NCI-H1694 (cell line): ENCODE results near the gene HECTD2.
A peak's percentile ranks its signal among the peaks of the same experiment; 100 is the strongest.
"Not testable (repeated sequence)": the region's sequence is repeated elsewhere in the genome, so short reads cannot be mapped to it uniquely, and the experiment has no call there.

Experiments used
- DNase-seq: peaks from one replicate; lab custom pipeline; 2025; lab: John Stamatoyannopoulos, UW

The HECTD2 gene

DNA sequence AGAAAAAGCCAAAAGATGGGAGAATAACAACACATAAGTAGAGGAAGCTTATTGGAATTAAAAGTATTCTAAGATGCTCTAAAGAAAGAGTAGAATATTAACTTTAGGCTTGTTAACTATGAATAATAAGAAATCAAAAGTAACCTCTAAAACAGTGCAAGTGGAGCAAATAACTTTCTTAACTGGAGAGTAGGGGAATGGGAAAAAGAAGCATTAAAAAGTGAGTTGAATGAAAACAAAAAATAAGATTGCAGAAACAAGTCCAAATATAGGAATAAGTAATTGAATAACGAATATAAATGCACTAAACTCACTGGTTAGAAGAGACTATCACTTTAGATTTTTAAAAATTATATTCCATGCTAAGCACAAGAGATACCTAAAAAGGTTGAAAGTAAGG, 63.9 kb downstream of the HECTD2 start:
- no peak for DNase-seq

DNA sequence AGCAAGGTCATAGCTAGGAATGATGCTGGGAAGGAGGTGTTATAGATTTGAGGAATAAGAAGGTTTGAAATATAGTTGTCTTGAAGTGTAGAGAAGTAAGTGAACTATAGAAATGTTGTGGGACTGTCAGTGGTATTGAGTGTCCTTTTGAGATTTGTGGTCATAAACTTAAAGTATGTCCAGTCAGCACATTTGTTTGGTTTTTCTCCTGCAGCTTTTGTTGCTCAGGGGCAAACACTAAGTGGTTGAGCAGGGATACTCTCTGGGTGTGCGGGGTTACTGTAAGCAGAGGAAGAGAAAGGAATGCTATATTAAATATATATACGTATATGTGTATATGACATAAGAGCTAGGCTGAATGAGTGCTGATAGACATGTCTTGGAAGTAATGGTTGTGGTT, 67.1 kb downstream of the HECTD2 start:
- DNase-seq, result no peak

DNA sequence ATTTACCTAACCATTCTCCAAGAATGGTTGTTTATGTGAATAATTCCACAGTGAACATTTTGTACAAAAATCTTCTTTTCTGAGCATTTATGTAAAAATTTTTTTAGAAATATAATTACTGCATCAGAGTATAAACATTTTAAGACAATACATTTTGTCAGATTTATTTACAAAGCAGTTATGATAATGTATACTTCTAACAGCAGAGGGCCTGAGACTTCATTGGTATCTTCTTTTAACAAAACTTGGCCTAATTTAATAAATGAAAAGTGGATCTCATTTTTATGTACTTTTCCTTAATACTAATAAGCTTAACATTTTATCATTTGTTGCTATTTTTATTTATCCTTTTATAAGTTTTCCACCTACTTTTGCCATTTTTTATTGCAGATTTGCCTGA, 69.4 kb downstream of the HECTD2 start:
- DNase-seq, result no peak

DNA sequence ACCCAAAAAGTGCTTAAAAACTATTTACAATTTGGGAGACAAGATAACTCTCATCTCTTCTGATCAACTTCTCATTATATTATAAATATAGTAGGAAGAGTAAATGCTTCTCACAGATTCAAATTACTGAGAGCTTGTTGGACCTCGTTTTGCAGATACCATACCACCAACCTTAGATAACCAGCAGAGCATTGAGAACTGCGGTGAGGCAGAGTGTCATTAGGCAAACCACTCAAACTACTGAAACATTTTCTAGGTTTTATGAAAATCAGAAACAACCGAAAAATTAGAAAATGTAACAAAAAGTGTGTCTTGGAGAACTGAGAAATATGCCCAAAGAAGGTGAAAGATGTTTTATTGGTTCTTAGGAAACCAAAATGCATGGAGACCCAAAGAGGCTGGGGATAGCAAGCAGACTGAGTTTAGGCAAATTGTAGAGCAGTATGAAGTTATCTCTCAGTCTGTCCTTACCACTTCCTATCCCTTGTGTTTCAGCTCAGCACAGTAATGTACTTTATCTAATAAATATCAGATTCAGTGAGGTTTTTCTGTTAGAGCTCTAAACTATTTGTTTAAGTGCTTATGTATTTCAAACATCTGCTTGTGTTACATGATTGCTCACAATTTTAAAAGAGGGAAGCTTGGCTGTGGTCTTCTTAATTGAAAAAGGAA, 77.9 kb downstream of the HECTD2 start:
- DNase-seq, result no peak

DNA sequence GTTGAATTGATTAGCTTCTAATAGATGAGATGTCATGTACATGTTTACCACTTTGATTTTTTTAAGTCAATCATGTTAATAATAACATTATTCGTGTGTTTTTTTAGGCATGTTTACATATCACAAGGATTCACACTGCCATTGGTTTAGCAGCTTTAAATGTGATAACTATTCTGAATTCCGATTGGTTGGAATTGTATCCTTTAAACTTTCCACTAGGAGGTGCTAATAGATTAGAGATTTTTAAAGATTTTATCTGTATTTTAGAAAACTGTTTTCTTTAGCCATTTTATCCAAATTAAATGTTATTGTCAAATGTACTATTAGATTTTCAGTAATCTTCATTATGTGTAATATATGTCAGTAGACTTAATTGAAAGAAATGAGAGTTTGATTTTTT, 83.2 kb downstream of the HECTD2 start:
- no peak for DNase-seq

DNA sequence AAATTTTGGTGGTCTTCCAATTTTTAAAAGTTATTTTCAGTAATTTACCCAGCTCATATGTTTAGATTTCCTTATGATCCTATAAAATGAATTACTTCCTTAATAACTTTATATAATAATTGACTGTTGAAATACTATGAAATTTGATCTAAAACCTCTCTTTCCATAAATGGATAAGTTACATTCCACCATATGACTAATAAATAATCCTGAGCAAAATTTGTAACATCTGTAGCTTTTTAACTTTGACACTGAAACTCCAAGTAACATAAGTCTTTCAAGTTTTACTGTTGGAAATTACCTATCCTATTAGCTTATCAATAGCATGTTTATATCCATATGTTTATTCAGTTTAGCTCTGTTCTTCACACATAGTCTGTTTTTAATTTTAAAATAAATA, 85.3 kb downstream of the HECTD2 start:
- DNase-seq, result no peak

DNA sequence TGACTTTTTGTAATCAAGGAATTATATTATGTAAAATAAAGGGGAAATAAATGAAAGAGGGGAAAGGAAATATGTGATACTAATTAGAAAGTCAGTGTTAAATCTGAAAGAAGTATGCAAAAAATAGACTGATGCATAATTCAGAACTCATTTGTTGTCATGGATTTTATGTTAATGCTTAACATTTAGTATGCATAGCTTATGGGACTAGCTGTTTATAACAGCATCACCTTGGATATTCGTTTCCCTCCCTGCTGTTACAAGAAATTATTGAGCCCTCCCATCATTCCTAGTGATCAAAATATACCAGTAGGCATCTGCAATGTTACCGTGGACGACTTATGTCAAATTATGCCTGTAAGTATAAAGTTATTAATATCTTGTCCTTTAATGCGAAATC, 85.9 kb downstream of the HECTD2 start:
- DNase-seq, result no peak

DNA sequence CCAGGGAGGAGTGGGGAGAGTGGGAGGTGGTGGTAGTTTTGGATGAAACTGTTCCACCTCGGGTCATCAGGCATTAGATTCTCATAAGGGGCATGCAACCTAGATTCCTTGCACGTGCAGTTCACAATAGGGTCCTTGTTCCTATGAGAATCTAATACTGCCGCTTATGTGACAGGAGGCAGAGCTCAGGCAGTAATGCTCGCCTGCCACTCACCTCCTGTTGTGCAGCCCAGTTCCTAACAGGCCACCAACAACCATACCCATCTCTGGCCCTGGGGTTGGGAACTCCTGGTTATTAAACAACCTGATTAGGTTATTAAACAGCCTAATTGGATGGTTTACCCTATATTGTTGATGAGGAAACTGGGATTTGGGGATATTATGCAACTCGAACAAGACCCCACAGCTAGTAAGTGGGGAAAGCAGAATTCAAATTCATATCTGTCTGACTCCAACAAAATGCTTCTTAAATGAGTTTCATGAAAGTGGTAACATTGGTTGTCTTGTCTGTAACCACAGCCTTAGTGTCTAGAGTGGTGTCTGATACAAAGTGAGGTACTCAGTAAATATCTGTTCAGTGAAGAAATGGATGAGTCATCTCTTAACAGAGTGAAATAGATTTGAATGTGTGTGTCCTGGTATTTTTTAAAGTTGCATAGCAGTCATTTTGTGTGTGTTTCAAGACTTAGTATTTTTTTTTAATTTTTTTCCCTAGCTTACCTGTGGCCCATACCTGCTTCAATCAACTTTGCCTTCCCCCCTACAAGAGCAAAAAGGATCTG, 101.6 kb downstream of the HECTD2 start:
- no peak for DNase-seq

DNA sequence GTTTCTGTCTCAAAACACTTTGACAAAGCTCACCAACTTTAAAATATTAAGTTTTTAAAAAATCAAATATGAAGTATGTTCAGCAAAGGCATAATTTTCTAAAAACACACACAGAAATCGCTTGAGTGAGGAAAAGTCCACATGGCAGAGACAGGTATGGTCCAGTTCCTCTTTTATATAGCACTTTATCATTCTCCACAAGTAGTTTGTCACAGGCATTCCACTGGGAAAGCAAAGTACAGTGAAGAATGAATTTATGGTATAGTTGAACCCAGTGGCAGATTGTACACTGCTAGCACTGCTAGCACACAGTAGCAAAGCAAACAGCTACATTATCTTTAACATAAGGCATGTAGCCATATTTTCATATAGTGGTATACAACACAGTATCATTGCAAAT, 102.3 kb downstream of the HECTD2 start:
- no peak for DNase-seq

DNA sequence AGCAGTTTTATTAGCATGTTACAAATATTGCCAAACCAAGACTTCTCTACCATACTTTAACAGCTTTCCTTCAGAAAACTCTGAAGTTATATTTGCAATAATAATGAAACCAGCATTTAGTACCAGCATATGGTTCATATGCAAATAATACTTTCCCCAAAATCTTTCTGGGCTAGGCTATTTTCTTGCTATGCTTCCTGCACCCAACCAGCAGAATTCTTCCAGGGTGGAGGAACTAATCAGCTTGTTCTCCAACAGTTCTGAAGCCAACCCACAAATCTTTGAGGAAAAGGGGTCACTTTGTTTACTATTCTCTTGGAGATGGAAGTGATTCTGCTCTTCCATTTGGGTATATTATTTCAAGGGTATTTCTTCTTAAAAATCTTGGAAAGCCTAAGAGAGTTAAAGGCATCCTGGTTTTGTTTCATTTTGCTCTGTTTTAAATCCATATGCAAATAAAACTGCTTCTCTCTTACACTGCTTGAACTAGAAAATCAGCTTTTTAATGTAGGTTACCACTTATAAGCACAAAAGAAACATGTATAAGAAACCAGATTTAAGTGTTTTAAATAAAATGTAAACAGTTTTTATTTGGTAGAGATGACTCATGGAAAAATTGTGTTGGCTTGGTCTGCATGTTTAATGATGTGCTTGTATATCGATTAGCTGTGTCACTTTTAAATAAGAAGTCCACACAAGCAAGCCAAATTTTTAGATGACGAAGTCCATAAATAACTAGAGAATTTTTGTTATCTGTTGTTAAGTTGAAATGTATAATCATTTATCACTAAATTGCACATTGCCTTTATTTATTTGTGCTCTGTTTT, 103.7 kb downstream of the HECTD2 start:
- no peak for DNase-seq

DNA sequence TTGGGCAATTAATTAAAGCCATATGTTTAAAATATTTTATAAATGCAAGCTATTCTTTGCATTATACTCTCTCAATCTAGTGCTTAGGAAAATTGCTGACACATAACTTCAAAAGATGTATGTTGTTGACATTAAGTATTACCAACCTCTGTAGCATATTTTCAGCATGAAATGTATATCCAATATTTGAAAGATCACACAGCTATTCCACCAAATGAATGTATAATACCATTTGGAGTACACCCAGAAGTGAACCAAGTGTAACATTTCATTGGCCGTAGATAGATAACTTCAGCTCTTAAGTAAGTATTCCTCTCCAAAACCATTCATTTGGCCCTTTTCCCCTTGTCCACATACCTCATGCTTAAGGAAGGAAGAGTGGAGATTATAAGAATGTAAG, 104.6 kb downstream of the HECTD2 start:
- no peak for DNase-seq

DNA sequence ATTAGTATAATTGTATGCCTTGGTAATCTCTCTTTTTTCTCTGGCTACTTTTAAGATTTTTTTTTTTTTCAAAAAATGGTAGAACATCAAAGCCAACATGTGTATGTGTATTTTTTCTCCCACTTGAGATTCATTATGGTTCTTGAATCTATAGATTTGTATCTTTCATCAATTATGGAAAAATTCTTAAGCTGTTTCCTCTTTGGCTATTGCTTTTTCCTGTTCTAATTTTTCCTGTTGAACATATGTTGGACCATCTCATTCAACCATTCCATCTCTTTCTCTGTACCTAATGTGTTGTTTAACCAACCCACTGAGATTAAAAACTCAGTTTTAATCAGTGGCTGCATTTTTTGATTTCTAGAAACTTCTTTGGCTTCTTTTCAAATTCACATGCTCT, 107.2 kb downstream of the HECTD2 start:
- no peak for DNase-seq

DNA sequence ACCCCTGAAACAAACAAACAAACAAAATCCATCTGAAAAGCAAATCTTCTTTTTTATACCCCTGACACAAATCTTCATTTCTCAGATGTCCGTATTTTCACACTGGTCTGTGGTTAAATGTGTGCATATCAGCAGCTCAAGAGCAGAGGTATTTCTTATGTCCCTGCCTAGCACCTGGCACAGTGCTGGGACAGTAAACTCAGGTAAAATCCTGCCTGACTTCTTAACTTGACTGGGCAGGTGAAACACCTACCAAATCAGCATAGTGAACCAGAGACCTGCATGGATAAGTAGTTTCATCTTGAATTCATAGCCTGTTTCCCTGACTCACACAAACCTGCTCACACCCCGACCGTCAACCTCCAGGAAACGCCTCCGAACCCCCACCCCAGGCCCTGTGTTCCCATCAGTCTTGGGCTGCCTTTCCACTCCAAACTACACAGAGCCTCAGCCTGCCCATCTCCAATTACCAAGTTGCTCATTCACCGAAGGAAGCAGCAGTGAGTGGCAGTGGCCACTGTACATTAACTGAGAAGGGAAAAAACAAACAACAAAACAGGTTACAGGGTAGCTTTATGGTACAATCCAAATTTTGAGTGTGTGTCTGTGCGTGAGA, 109.9 kb downstream of the HECTD2 start:
- no peak for DNase-seq

DNA sequence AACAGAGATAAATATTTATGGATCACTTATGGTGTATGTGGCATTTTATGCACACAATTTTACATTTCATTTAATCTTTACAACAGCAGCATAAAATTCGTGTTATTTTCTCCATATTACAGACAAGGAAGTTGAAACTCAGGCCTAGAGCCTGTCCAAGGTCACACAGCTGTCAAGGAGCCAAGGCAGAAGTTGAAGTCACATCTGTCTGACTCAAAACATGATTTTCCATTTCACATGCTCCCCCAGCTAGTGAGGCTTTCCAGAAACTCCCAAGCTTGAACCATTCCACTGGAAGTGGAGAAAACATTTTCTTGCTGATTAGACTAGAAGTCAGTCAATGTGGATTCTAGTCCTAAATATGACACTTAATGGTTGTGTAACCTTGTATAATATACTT, 110.5 kb downstream of the HECTD2 start:
- no peak for DNase-seq

DNA sequence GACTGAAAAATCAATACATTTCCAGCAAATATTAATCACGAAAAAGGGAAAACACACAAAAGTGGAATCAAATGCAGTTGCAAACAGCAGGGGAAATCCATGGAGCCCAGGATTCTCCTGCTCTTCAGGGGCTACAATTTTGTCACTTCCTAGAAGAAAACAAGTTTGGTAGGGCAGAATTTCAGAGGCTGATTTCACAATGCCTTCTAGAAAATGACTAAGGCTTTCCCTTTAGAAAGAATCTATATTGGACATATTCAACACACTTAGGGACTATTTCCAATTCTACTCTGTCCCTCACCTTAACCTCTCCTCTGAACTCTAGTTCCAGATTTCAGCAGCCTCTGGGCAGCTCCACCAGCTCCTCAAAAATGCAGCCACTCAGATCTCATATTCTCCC, 111.3 kb downstream of the HECTD2 start:
- no peak for DNase-seq

DNA sequence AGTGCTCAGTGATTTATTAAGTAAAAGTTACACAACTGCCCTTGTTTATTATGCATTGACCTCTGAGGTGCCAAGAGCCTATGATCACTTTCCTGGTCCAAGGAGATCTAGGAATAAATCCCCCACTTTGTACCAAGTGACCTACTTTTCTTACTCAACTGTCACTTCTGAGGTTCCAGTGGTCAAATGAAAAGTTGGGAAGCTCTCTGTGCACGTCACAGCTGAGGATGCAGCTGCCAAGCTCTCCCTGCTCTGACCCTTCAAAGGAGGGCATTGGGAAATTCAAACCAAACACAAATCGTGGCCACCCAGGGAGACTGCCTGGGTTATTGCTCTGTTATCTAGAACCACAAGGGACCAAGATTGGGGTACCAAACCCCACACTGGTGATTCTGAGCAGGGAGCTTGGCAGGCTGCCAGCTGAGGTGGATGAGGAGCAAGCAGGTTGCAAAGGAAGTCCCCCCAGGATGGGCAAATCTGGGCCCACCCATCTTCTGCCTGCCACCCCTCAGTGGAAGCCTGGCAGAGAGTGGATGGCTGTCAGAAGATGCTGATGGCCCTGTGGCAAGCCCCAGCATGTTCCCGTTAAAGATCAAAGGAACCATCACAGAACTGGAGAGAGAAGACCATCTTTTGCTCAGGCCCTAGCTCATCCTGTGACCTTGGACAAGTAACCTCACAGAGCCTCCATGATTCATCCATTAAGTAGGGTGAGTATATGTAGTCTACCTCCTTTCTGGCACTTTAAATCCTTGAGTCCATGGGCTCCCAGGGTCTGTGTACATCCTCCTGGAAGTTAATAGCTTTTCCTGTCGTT, 116.0 kb downstream of the HECTD2 start:
- DNase-seq, result no peak

DNA sequence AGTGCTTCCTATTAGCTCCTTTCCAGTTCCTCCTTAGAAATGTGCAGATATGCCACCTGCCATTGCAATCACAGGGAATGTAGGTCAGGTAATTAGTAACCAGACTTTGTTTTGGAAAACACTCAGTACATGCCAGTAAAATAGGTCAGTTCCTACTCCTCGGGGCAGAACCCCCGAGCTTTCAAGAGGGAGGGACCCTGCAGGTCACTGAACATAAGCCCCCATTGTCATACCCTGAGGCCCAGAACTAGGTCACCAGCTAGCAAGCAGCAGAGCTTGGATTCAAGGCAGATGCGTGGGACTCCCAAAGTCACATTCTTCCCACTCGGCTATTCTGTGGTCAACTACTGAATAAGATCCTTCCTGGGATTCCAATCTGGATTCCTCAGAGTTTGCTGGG, 117.9 kb downstream of the HECTD2 start:
- no peak for DNase-seq

DNA sequence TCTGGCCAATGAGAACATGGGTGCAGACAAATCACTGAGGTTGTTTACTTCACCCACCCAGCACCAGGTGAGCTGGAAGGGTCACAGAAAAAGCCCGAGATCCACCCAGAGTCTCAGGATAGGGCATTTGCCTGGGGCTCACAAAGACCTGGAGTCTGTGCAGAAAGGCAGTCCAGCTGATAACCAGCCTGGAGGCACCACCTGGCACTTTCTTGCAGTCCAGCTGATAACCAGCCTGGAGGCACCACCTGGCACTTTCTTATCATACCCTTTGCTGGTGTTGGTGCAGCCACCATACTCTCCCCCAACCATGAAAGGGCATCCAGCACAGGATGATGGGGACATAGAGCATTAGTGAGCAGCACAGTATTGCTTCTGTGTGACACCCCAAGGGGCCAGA, 118.6 kb downstream of the HECTD2 start:
- no peak for DNase-seq

DNA sequence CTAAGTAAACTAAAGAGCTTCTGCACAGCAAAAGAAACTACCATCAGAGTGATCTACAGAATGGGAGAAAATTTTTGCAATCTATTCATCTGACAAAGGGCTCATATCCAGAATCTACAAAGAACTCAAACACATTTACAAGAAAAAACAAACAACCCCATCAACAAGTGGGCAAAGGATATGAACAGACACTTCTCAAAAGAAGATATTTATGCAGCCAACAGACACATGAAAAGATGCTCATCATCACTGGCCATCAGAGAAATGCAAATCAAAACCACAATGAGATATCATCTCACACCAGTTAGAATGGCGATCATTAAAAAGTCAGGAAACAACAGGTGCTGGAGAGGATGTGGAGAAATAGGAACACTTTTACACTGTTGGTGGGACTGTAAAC, 124.6 kb downstream of the HECTD2 start:
- not testable (repeated sequence) for DNase-seq

DNA sequence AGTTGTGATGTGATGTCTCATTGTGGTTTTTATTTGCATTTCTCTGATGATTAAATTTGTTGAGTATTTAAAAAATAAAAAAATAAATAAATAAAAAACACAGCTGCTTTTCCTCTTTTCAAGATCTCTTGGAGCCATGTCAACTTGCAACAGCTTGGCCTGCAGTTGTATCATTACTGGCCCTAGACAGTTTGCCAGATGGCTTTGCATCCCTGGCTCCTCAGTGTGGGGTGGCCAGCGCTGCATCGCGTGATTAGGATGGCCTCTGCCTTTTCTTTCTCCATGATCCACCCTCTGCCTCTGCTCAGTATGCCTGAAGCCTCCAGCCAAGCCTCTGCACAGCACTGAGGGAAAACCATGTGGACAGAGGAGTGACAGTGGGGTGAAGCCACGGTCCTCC, 126.0 kb downstream of the HECTD2 start:
- DNase-seq, result peak; percentile 7

DNA sequence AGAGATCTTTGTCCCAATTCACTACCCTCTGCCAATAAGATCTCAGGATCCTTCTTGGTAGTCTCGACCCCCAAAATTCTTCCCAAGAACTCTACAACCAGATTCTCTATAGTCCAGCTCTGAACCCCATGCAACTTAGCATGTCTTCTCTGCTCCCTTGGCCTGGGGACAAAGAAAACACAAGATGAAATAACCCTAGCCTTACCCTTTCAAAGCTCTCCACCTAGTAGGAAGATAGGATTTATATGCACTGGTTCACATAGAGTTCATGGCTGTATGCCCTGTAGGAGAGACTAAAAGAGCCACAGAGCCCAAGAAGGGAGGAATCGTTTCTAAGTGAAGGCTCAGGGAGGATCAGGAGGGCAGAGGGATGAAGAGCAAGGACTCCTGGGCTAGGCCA, 126.6 kb downstream of the HECTD2 start:
- no peak for DNase-seq
